K562 (cell line): ENCODE data around the gene PID1. TPM values are rescaled to one million over a fixed set of nuclear protein-coding genes. Genes with fewer than 3 reads are reported as not detected.

ENCODE experiments used
- ATAC-seq: fragments of 200-7000 bp; cut with Tn5 transposase; 3 replicates; pipeline ENCODE4 v1.9.1; 2020; ENCODE audit warnings: moderate library complexity
- BruUV-seq: library from RNA; stranded (reverse); fragments of 400-500 nt; replicated peaks from 2 replicates; lab custom pipeline; 2021; lab: Mats Ljungman, UMichigan
- CTCF ChIA-PET: fragments of 300-600 bp; formaldehyde crosslinking; extraction: SDS; loops from one replicate; lab custom pipeline; 2021; ENCODE audit warnings: low intra/inter-chr PET ratio; lab: Yijun Ruan, JAX
- POLR2A ChIA-PET: fragments of 300-600, 350-650 bp; sonication (Branson Sonifier 250); formaldehyde crosslinking; extraction: SDS; loops from one replicate; lab custom pipeline; 2021; ENCODE audit warnings: antibody characterized with exemption, inconsistent platforms; lab: Yijun Ruan, JAX
- DNase-seq, 4 experiments: peaks; one replicate each; pipeline versions ENCODE4 v3.0.0 to v3.0.0-alpha.2; 2011 to 2018; ENCODE audit warnings: low spot score in 3 of 4, mixed read lengths in 3 of 4; ENCODE audit errors: extremely low read depth in 1 of 4
- FAIRE-seq: peaks from 2 replicates; lab custom pipeline; 2011; peaks lifted over from hg19 to GRCh38; lab: Jason Lieb, UNC
- H2AFZ ChIP-seq: 2 replicates; pipeline ENCODE4 v1.6.0; 2011; ENCODE audit warnings: low read depth, low read length, control low read depth, inconsistent platforms
- H3K27ac ChIP-seq: fragments of 200-600 bp; 3 replicates; pipeline ENCODE4 v1.8.0; 2011; ENCODE audit warnings: low read depth, mild to moderate bottlenecking, control low read depth, inconsistent platforms, low read length, moderate library complexity, mixed read lengths; ENCODE audit errors: extremely low read depth
- H3K27me3 ChIP-seq, 2 experiments: fragments of 300-600 bp in 1 of 2; 2 replicates in 1 of 2; 3 replicates in 1 of 2; pipeline versions ENCODE4 v1.6.0 to v1.8.0; 2011; ENCODE audit warnings: inconsistent platforms in 2 of 2, low read length in 2 of 2, mild to moderate bottlenecking in 1 of 2, mixed read lengths in 1 of 2, moderate library complexity in 1 of 2; ENCODE audit not compliant: control insufficient read depth in 2 of 2, insufficient read depth in 2 of 2
- H3K36me3 ChIP-seq: fragments of 300-600 bp; 3 replicates; pipeline ENCODE4 v1.8.0; 2011; ENCODE audit warnings: mild to moderate bottlenecking, low read length, inconsistent platforms; ENCODE audit not compliant: control insufficient read depth, insufficient read depth
- H3K4me1 ChIP-seq, 2 experiments: fragments of 200-600 bp in 1 of 2; replicated peaks in 1 of 2; 2 replicates in 1 of 2; 3 replicates in 1 of 2; pipeline versions ENCODE4 v1.5.1 to v1.8.0; 2011; ENCODE audit warnings: inconsistent platforms in 2 of 2, low read length in 2 of 2, mild to moderate bottlenecking in 1 of 2, mixed read lengths in 1 of 2, moderate library complexity in 1 of 2; ENCODE audit not compliant: control insufficient read depth in 2 of 2, insufficient read depth in 2 of 2
- H3K4me2 ChIP-seq: 2 replicates; pipeline ENCODE4 v1.6.1; 2011; ENCODE audit warnings: low read length, control low read depth, inconsistent platforms, mixed read lengths; ENCODE audit not compliant: insufficient read depth
- H3K4me3 ChIP-seq: fragments of 200-600 bp; sonication (generic), shearing (Covaris generic); 2 replicates; pipeline ENCODE4 v1.5.1; 2016; ENCODE audit warnings: control low read depth, inconsistent platforms
- H3K79me2 ChIP-seq: fragments of 200-600 bp; 3 replicates; pipeline ENCODE4 v1.8.0; 2011; ENCODE audit warnings: low read length, inconsistent platforms; ENCODE audit not compliant: control insufficient read depth, insufficient read depth
- H3K9ac ChIP-seq, 2 experiments: 2 replicates each; pipeline versions ENCODE4 v1.6.0 to v1.6.1; 2011; ENCODE audit warnings: low read depth in 2 of 2, low read length in 2 of 2, control low read depth in 1 of 2, inconsistent platforms in 1 of 2, mild to moderate bottlenecking in 1 of 2, mixed read lengths in 1 of 2; ENCODE audit not compliant: insufficient read depth in 1 of 2
- H3K9me1 ChIP-seq: one replicate; pipeline ENCODE4 v1.6.0; 2011; ENCODE audit warnings: inconsistent platforms, mild to moderate bottlenecking, low read length, moderate library complexity; ENCODE audit not compliant: control insufficient read depth, insufficient read depth
- H3K9me3 ChIP-seq: replicated peaks from 2 replicates; pipeline ENCODE4 v1.5.1; 2011; ENCODE audit warnings: low read depth, low read length, inconsistent platforms; ENCODE audit not compliant: control insufficient read depth, insufficient read depth
- H4K20me1 ChIP-seq: replicated peaks from 2 replicates; pipeline ENCODE4 v1.6.1; 2011; ENCODE audit warnings: low read length, inconsistent platforms, mixed read lengths; ENCODE audit not compliant: control insufficient read depth, insufficient read depth
- BRF1 ChIP-seq: IDR thresholded peaks from 3 replicates; pipeline ENCODE4 v1.6.1; 2011; ENCODE audit warnings: borderline replicate concordance, mild to moderate bottlenecking; ENCODE audit not compliant: insufficient read length; ENCODE audit errors: extremely low read depth
- CHCHD3 ChIP-seq: fragments of 250-450 bp; sonication (Bioruptor Pico); IDR thresholded peaks from 2 replicates; pipeline ENCODE4 v2.1.2; 2022; ENCODE audit warnings: mild to moderate bottlenecking
- ESRRA ChIP-seq: fragments of 450-650 bp; IDR thresholded peaks from 2 replicates; pipeline ENCODE4 v1.6.1; 2014; ENCODE audit warnings: low read depth, mild to moderate bottlenecking, moderate library complexity, borderline replicate concordance
- EWSR1 ChIP-seq: fragments of 450-650 bp; IDR thresholded peaks from 2 replicates; pipeline ENCODE4 v1.6.1; 2018; ENCODE audit warnings: borderline replicate concordance, mild to moderate bottlenecking, low read depth, moderate library complexity; ENCODE audit not compliant: partially characterized antibody
- HDAC3 ChIP-seq: fragments of 450-650 bp; IDR thresholded peaks from 2 replicates; pipeline ENCODE4 v1.6.1; 2018; ENCODE audit warnings: borderline replicate concordance, mild to moderate bottlenecking, moderate library complexity; ENCODE audit not compliant: partially characterized antibody
- HDGF ChIP-seq: fragments of 450-650 bp; IDR thresholded peaks from 2 replicates; pipeline ENCODE4 v1.6.1; 2016
- HMG20A ChIP-seq: fragments of 450-650 bp; formaldehyde crosslinking; conservative IDR thresholded peaks from 2 replicates; pipeline ENCODE4 v1.4.0; 2020; ENCODE audit warnings: mild to moderate bottlenecking, mixed read lengths
- HMGXB4 ChIP-seq: sonication (generic); formaldehyde crosslinking; IDR thresholded peaks from 2 replicates; pipeline ENCODE4 v1.8.1; 2023; ENCODE audit warnings: mild to moderate bottlenecking, missing genetic modification reagents
- HNRNPLL ChIP-seq: fragments of 200-400 bp; formaldehyde crosslinking; IDR thresholded peaks from 2 replicates; pipeline ENCODE4 v1.6.1; 2017; ENCODE audit warnings: low read length, low read depth, mild to moderate bottlenecking; ENCODE audit not compliant: poor library complexity, severe bottlenecking
- IRF2 ChIP-seq: sonication (generic); formaldehyde crosslinking; IDR thresholded peaks from 2 replicates; pipeline ENCODE4 v1.8.1; 2022; ENCODE audit warnings: mild to moderate bottlenecking, missing genetic modification reagents
- L3MBTL2 ChIP-seq: fragments of 450-650 bp; IDR thresholded peaks from 2 replicates; pipeline ENCODE4 v1.6.1; 2016; ENCODE audit warnings: mild to moderate bottlenecking, moderate library complexity
- LARP7 ChIP-seq: fragments of 450-650 bp; IDR thresholded peaks from 2 replicates; pipeline ENCODE4 v1.6.1; 2016
- MCM5 ChIP-seq: fragments of 450-650 bp; IDR thresholded peaks from 2 replicates; pipeline ENCODE4 v1.6.1; 2016; ENCODE audit warnings: low read depth
- NBN ChIP-seq: fragments of 450-650 bp; IDR thresholded peaks from 2 replicates; pipeline ENCODE4 v1.6.1; 2016; ENCODE audit warnings: low read depth, mild to moderate bottlenecking
- PKNOX1 ChIP-seq: fragments of 450-650 bp; IDR thresholded peaks from 2 replicates; pipeline ENCODE4 v1.6.1; 2016
- SAFB ChIP-seq: fragments of 200-400 bp; formaldehyde crosslinking; IDR thresholded peaks from 2 replicates; pipeline ENCODE4 v1.6.1; 2017; ENCODE audit warnings: low read depth, low read length, borderline replicate concordance
- TRIM24 ChIP-seq, 2 experiments: fragments of 450-650 bp; IDR thresholded peaks; 2 replicates each; pipeline ENCODE4 v1.6.1; 2016
- TSC22D4 ChIP-seq: fragments of 450-650 bp; IDR thresholded peaks from 2 replicates; pipeline ENCODE4 v1.6.1; 2016; ENCODE audit warnings: missing genetic modification characterization, missing biosample characterization, control low read depth
- VEZF1 ChIP-seq: fragments of 200-800 bp; sonication (Bioruptor generic); IDR thresholded peaks from 2 replicates; pipeline ENCODE4 v1.6.1; 2017; ENCODE audit warnings: missing genetic modification characterization, missing compliant biosample characterization
- ZNF324 ChIP-seq: fragments of 250-450 bp; sonication (Bioruptor Pico); IDR thresholded peaks from 2 replicates; pipeline ENCODE4 v1.4.0; 2020; ENCODE audit warnings: mild to moderate bottlenecking
- ZNF561 ChIP-seq: fragments of 450-650 bp; formaldehyde crosslinking; conservative IDR thresholded peaks from 2 replicates; pipeline ENCODE4 v1.4.0; 2020; ENCODE audit warnings: mild to moderate bottlenecking, moderate library complexity
- WGBS: fragments of 100-300 bp; shearing (Covaris generic); methylation state at CpG from one replicate; pipeline ENCODE4 v1.1.6; 2016; ENCODE audit warnings: low coverage, mixed read lengths; ENCODE audit not compliant: insufficient coverage; ENCODE audit errors: missing lambda C conversion rate; 5-methylcytosine and 5-hydroxymethylcytosine counted together
- in situ Hi-C: fragments of 300-500 bp; cut with MboI; formaldehyde crosslinking; loops from 4 replicates; pipeline ENCODE4 v1.15.0; 2018; ENCODE audit warnings: inconsistent platforms, mixed read lengths
- intact Hi-C: fragments of 100-400 bp; cut with micrococcal nuclease; formaldehyde crosslinking; loops from 2 replicates; pipeline ENCODE4 v1.14.2; 2022
- polyA plus RNA-seq, 8 experiments: library from polyadenylated mRNA; depleted of rRNA in 4 of 8; stranded (reverse) in 5 of 8; unstranded in 3 of 8; fragments of >200 nt; fragmentation: Nextera tagmentation in 2 of 8; fragmentation: Illumina TruSeq in 1 of 8; extraction: Ambion mirVana in 2 of 8; extraction: Trizol in 1 of 8; gene quantifications; 2 replicates each; pipeline versions ENCODE4 v1.2.1 to v1.2.3, GENCODE V29; 2011 to 2014; ENCODE audit warnings: inconsistent platforms in 1 of 8, missing spikeins in 1 of 8
- total RNA-seq, 7 experiments: library from RNA; depleted of rRNA in 6 of 7; stranded (reverse); fragments of >200 nt in 6 of 7; fragmentation: Illumina TruSeq in 2 of 7; extraction: Trizol in 2 of 7; gene quantifications; 2 replicates each; pipeline versions ENCODE4 v1.2.1 to v1.2.3, GENCODE V29; 2011 to 2021; ENCODE audit warnings: low replicate concordance in 1 of 7

The PID1 gene
- total and polyA plus RNA-seq, 9 of the 15 experiments (the other 6 are each of a cell fraction or from before 2014, with no cell fraction given), result not detected

- no peak for TF ChIP-seq HMGXB4 (CRISPR knock-in tag)
- TF ChIP-seq SAFB, result no peak
- TF ChIP-seq LARP7, result no peak
- TF ChIP-seq HDAC3, result no peak
- no peak for TF ChIP-seq HMG20A
These were observed 229.4 kb downstream of the PID1 start (continued) for GRCh38 chr2:229041691-229042090.

GRCh38 chr2:229037621-229038020 is 233.5 kb downstream of the PID1 start:
- Histone ChIP-seq H3K9me3 (no peaks in the 10 kb centered on the region), H3K36me3 (no peaks in the 10 kb centered on the region), H3K4me1 (no peaks in the 10 kb centered on the region), H3K4me2 (no peak overlapping the region), H3K4me3 (no peak overlapping the region), H2AFZ (no peak overlapping the region), H3K27ac (no peak overlapping the region), H3K9me1 (no peaks in the 10 kb centered on the region), H3K9ac (no peak overlapping the region), H4K20me1 (no peaks in the 10 kb centered on the region), H3K27me3 (no peaks in the 10 kb centered on the region), H3K79me2 (no peaks in the 10 kb centered on the region)
- TF ChIP-seq TRIM24 (IDR thresholded peaks at IDR 0.05) (no peak), HNRNPLL (no peak), EWSR1 (no peak), HDGF (no peak), ESRRA (no peak), VEZF1 (CRISPR knock-in tag) (no peak), ZNF324 (CRISPR knock-in tag) (no peak), BRF1 (no peak), MCM5 (no peak), PKNOX1 (no peak), CHCHD3 (no peak), ZNF561 (CRISPR knock-in tag) (no peak), L3MBTL2 (no peak), IRF2 (CRISPR knock-in tag) (no peak), TSC22D4 (no peak), NBN (no peak)
- BruUV-seq, result no TSS peak
- in situ Hi-C loops, result no loop called here
- DNase-seq (no peak), ATAC-seq (no peak), FAIRE-seq (no peak)
- CTCF ChIA-PET, result no interaction called here
- POLR2A ChIA-PET, result interaction anchor here (0.5 kb wide), 1 partner anchor 77 kb away, joined by 3 read pairs; no protein-coding TSS in a partner anchor
- 3% methylated on average over 4 of the region's 4 CpGs for WGBS
- intact Hi-C loops, result no loop called here
